ENCODE data around the gene SFMBT2. TPM values are rescaled to one million over a fixed set of nuclear protein-coding genes. Genes with fewer than 3 reads are reported as not detected.

The SFMBT2 gene
- polyA plus RNA-seq, 1 donor = 3.5 TPM

DNA sequence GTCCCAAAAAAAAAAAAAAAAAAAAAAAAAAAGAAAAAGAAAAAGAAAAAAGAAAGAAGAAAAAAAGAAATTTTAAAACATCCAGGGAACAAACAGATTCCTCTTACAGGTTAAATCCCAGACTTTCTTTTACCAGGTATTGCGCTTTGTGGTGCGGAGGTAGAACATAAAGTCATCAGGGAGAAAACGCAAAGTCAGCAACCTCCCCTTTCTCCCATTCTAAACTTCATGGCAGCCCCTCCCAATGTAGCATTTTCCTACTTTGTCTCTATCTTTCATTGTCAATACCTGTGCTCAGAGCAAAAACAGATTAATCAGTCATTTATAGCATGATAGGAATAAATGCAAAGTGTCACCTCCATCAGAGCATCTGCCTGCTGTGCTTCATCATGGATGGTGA, 299.7 kb downstream of the SFMBT2 start:
- Histone ChIP-seq H3K4me1 (ENCODE audit: control insufficient read depth, insufficient read depth, low read length) (no peaks in the 10 kb centered on the region), H3K36me3 (ENCODE audit: control insufficient read depth, insufficient read depth, low read length) (no peaks in the 10 kb centered on the region), H3K27me3 (ENCODE audit: control insufficient read depth, insufficient read depth, low read length) (no peaks in the 10 kb centered on the region), H3K4me3 (ENCODE audit: low read length) (no peak overlapping the region), H3K27ac (ENCODE audit: low read length) (no peak overlapping the region), H3K9me3 (ENCODE audit: control insufficient read depth, low read depth, low read length) (no peaks in the 10 kb centered on the region)
- DNase-seq = no peak
- WGBS (ENCODE audit: insufficient coverage, low lambda C conversion rate) = no CpG with 5 or more reads among the region's 3 CpGs
